Rectal smooth muscle tissue (tissue), 1 donor: ENCODE measurements around the gene NAPA.
A peak's percentile ranks its signal among the peaks of the same experiment; 100 is the strongest.

Experiments used
- H3K27ac ChIP-seq: one replicate; pipeline ENCODE4 v1.7.0; 2013; ENCODE audit warnings: low read depth, low read length, inconsistent platforms
- H3K27me3 ChIP-seq: one replicate; pipeline ENCODE4 v1.7.0; 2013; ENCODE audit warnings: low read length; ENCODE audit not compliant: control insufficient read depth, insufficient read depth
- H3K36me3 ChIP-seq: one replicate; pipeline ENCODE4 v1.7.0; 2013; ENCODE audit warnings: low read length; ENCODE audit not compliant: control insufficient read depth, insufficient read depth
- H3K4me1 ChIP-seq: one replicate; pipeline ENCODE4 v1.7.0; 2013; ENCODE audit warnings: low read length; ENCODE audit not compliant: control insufficient read depth, insufficient read depth
- H3K4me3 ChIP-seq: one replicate; pipeline ENCODE4 v1.7.0; 2013; ENCODE audit warnings: low read length
- H3K9ac ChIP-seq: one replicate; pipeline ENCODE4 v1.7.0; 2013; ENCODE audit warnings: low read length

The NAPA gene

DNA sequence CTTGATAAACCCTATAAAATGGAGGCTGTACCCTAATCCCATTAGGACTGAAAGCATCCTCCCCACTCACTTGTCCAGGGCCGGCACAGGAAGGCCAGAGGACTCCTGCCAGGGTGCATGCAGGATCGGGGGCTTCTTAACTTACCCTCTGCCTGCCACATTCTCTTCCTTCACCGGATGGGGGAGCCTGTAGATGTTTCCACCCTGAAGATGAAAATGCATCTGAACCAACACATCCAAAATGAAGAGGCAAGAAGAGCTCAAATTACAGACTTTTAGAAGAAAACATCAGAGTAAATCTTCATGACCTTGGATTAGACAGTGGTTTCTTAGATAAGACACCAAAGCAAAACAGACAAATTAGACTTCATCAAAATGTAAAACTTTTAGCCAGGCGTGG lies 25.9 kb upstream of the NAPA start:
- H3K4me3 ChIP-seq: no peak overlapping the region
- peak overlapping the region; percentile 88 for H3K27ac ChIP-seq
- H3K36me3 ChIP-seq: no peaks in the 10 kb centered on the region
- H3K9ac ChIP-seq: no peak overlapping the region
- no peaks in the 10 kb centered on the region for H3K27me3 ChIP-seq
- peaks cover 13% of the 10 kb centered on the region for H3K4me1 ChIP-seq

DNA sequence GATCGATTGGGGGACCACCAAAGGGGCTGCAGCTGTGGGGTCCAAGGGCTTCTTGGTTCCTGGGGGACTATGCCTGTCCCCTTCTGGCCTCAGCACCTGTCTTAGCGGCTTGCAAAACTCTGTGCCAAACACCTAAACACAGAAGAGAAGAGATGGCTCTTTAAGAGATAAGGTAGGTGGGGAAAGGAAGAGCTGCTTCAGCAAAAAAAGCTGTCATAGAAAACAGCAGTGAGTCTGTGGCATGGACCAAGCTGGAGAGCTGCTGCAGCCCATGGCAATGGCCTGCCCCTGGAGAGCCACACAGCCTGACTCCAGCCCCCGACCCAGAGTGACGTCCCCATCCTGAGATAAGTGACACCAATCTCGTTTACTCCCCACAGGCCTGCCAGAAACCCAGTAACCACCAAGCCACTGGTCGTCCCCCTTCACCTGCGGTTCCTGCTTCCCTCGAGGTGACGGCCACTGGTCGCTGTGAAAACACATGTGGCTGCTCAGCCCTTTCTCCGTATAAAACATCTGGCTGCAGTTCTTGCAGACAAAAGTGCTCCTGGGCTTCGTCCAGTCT lies 25.0 kb upstream of the NAPA start:
- no peak overlapping the region for H3K4me3 ChIP-seq
- H3K27me3 ChIP-seq: no peaks in the 10 kb centered on the region
- H3K36me3 ChIP-seq: no peaks in the 10 kb centered on the region
- peaks cover 13% of the 10 kb centered on the region for H3K4me1 ChIP-seq
- peak overlapping the region; percentile 88 for H3K27ac ChIP-seq
- no peak overlapping the region for H3K9ac ChIP-seq

DNA sequence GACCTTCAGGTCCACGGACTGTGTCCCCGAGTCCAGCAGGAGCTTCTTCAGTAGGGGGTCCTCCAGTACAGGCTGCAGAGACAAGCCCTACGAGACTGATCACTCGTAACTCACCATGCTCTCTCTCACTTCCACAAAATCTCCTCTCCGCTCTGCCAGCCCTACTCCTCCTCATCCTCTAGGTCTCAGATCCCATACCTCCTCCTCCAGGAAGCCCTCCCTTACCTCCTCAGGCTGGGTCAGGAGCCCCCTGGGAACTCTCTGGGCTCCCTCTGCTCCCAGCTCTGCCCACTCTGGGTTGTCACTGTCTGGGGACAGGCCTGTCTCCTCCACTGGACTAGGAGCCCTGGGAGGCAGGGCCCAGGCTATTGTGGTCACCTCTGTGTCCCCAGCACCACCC lies 23.9 kb upstream of the NAPA start:
- Histone ChIP-seq H3K36me3 (no peaks in the 10 kb centered on the region), H3K4me1 (peaks cover 13% of the 10 kb centered on the region), H3K9ac (no peak overlapping the region), H3K4me3 (no peak overlapping the region), H3K27me3 (no peaks in the 10 kb centered on the region), H3K27ac (no peak overlapping the region)

DNA sequence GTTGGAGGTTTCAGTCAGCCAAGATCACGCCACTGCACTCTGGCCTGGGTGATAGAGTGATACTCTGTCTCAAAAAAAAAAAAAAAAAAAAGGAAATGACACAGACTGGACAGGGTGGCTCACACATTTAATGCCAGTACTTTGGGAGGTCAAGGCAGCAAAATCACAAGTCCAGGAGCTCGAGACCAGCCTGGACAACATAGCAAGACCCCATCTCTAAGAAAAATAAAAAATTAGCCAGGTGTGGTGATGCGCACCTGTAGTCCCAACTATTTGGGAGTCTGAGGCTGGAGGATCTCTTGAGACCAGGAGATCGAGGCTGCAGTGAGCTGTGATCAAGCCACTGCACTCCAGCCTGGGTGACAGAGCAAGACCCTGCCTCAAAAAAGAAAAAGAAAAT lies 22.6 kb upstream of the NAPA start:
- H3K4me1 ChIP-seq: peaks cover 13% of the 10 kb centered on the region
- no peak overlapping the region for H3K4me3 ChIP-seq
- H3K27ac ChIP-seq: no peak overlapping the region

DNA sequence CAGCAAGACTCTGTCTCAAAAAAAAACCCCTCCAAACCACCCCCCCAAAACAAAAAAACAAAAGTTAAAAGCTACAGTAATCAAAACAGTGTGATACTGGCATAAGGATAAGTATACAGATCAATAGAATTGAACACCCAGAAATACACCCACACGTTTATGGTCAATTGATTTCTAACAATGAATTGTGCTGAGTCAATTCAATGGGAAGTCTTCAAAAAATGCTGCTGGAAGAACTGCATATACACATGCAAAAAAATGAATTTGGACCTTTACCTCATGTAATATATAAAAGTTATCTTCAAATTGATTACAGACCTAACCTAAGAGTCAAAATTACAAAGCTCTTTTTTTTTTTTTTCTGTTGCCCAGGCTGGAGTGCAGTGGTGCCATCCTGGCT lies 19.8 kb upstream of the NAPA start:
- H3K27ac ChIP-seq: no peak overlapping the region
- no peak overlapping the region for H3K9ac ChIP-seq
- H3K4me1 ChIP-seq: no peaks in the 10 kb centered on the region
- H3K27me3 ChIP-seq: no peaks in the 10 kb centered on the region
- H3K36me3 ChIP-seq: no peaks in the 10 kb centered on the region
- no peak overlapping the region for H3K4me3 ChIP-seq

More for the DNA sequence above, 22.6 kb upstream of the NAPA start:
- no peaks in the 10 kb centered on the region for H3K27me3 ChIP-seq
- no peaks in the 10 kb centered on the region for H3K36me3 ChIP-seq
- H3K9ac ChIP-seq: no peak overlapping the region

DNA sequence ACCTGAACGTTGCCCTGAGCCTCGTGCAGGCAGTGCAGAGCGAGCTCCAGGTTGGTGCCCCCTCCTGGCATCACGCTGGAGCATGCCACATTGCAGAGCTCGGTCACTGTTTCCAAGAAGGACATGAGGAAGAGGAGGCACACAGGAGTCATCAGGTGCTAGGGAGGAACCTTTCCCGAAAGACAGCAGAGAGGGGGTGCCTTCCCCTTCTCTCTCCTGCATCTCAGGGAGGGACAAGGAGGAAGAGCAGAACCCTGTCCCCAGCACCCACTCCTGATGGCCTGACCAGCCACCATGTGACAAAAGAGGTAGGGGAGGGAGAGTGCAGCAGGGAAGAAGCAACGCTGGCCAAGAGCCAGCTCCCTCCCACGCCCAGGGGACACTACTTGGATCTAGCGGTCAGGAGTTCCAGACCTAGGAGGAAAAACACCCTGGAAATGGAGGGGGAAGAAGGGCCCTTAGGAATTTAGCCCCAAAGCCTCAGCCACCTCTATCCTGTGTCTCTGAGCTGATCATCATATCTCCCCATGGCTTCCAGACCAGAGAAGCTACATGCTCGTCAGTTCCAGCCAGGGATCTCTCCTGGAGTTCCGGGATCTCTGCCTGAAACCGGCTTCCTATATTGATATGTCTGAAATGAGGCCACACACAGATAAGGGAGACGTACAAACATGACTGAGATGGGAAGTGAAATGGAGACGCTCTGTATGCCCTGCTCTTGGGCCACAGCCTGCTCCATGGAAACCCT lies 17.0 kb upstream of the NAPA start:
- Histone ChIP-seq H3K36me3 (no peaks in the 10 kb centered on the region), H3K4me1 (no peaks in the 10 kb centered on the region), H3K27ac (no peak overlapping the region), H3K27me3 (no peaks in the 10 kb centered on the region), H3K9ac (no peak overlapping the region), H3K4me3 (no peak overlapping the region)

DNA sequence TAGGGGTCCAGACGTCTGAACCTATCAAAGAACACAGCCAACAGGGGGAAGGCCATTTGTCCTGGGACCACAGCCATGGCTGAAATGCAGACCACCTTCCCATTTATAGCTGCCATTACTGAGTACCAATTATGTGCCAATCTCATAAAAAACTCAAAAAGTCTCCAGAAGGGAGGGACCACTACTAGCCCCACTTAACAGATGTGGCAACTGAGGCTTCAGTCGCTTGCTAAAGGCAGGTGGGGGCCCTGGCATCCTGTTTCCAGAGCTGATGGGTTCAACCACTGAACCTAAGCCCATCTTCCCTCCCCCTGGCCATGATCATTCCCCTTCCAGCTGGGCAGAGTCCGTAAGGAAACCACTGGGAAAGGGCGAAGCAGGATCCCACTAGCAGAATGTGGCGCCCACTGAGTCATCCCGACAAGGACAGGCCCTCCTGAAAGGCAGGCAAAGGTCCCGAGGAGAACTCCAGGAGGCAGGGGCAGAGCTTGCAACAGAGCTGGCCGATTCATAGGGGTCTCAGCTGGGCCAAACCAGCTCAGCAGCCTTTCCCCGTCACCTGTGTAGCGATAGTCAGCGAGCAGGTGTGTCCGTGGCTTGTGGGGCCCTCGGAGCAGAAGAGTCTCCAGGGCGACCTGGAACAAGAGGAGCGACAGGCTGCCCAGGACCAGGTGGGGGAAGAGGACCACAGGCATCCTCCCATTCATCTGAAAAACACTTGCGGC lies 14.3 kb upstream of the NAPA start:
- Histone ChIP-seq H3K9ac (no peak overlapping the region), H3K27ac (no peak overlapping the region), H3K4me1 (no peaks in the 10 kb centered on the region), H3K27me3 (no peaks in the 10 kb centered on the region), H3K36me3 (no peaks in the 10 kb centered on the region), H3K4me3 (no peak overlapping the region)

DNA sequence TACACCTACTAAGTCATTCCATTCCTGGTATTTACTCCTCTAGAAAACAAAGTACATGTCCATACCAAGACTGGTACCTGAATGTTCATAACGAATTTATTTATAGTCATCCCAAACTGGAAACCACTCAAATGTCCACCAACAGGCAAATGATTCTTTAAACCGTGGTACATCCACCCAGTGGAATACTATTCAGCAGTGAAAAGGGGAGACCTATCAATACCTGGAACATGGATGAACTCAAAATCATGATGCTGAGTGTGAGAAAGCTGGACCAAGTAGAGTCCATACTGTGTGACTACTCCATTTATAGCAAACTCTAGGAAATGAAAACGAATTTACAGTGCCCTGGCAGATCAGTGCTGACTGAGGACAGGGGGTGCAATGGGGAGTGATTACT lies 11.9 kb upstream of the NAPA start:
- Histone ChIP-seq H3K4me3 (no peak overlapping the region), H3K9ac (no peak overlapping the region), H3K36me3 (no peaks in the 10 kb centered on the region), H3K27me3 (no peaks in the 10 kb centered on the region), H3K27ac (no peak overlapping the region), H3K4me1 (no peaks in the 10 kb centered on the region)

DNA sequence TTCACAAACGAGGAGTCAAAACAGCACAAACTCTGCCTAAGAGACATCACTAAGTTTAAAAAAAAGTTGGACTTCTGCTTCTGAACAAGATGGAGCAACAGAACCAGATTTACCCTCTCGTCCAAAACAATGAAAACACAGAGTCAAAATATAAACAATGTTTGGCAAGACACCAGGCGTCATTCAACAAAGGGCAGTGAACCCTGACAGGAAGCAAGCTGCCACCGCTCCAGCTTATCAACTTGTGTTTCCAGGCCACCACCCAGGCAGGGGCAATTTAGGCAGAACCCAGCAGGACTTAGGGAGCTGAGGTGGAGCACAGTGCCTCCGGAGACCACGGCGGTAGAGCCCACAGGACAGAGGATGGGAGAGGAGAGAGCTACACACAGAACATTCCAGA lies 8.6 kb upstream of the NAPA start:
- Histone ChIP-seq H3K27ac (no peak overlapping the region), H3K27me3 (no peaks in the 10 kb centered on the region), H3K9ac (no peak overlapping the region), H3K4me3 (no peak overlapping the region), H3K4me1 (no peaks in the 10 kb centered on the region), H3K36me3 (no peaks in the 10 kb centered on the region)

DNA sequence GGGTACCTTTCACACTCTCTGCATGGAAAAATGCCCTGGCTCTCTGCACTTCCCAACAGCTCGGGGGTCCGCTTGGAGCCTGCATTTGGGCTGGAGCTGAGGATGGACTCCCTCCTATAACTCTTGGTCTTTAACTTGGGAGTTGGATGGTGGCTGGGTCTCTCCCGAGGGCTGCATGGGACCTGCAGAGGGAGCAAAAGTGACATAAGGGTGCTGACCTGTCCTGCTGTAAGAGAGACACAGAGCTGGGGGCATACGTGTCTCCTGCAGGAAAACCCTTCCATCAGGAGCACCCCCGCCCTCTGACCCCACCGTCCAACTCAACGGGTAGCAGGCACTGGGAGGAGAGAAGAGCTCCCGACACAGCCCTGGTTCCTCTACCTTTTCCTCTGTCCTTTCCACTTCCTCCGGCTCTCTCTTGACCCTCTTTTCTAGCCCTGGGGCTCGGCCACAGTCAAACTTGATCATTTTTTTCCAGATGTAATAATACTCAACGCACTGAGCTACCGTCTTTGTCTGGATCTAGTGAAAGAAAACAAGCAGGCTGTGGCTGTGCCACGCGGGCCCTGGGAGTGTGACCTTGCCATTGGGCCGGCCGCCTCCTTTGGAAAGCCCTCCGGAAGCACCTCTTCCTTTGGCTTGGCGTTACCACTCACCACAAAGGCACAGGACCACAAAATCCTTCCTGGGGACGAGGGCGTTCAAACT lies 6.8 kb upstream of the NAPA start:
- H3K9ac ChIP-seq: no peak overlapping the region
- no peaks in the 10 kb centered on the region for H3K36me3 ChIP-seq
- H3K4me3 ChIP-seq: no peak overlapping the region
- no peaks in the 10 kb centered on the region for H3K27me3 ChIP-seq
- H3K27ac ChIP-seq: peak overlapping the region; percentile 3
- H3K4me1 ChIP-seq: no peaks in the 10 kb centered on the region

DNA sequence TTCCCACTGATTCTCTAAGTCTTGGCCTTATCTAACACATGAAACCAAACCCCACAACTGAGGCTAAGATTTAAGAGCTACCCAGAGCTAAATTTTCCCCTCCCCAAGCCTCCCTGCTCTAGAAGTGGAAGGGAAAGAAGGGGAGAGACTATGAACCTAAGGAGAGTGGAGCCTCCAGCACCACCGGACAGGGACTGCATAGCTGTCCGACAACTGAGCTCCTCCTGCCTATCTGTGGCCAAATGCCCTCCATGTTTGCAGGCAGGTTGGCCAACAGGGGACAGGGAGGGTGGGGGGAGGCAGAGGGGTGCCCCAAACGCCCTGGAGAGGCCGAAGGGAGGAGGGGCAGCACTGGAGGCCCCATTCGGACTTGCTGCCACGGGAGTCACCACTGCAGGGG lies 6.0 kb upstream of the NAPA start:
- Histone ChIP-seq H3K27ac (no peak overlapping the region), H3K4me1 (no peaks in the 10 kb centered on the region), H3K9ac (no peak overlapping the region), H3K27me3 (no peaks in the 10 kb centered on the region), H3K36me3 (no peaks in the 10 kb centered on the region), H3K4me3 (no peak overlapping the region)

DNA sequence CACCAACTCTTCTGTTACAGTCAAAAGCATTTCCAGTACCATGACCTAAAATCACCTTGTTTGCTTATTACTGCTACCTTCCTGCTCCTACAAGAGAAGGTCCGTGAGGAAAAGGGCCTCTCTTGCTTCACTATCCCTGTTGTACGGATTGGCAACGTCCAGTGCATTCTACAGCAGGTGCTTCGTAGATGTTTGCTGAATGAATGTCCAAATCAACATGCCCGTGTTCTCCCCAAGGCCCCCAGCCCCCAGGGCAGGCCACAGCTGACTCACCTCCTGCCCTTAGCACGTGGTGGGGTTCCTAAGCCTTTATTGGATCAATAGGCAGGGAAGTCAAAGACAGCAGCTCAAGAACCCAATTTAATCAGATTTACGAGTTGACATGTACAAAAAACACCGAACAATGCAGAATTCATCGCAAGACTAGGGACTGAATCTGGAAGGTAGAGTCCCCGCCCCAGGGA lies 5.5 kb upstream of the NAPA start:
- H3K4me3 ChIP-seq: no peak overlapping the region
- no peaks in the 10 kb centered on the region for H3K27me3 ChIP-seq
- no peaks in the 10 kb centered on the region for H3K36me3 ChIP-seq
- H3K27ac ChIP-seq: no peak overlapping the region
- H3K9ac ChIP-seq: no peak overlapping the region
- H3K4me1 ChIP-seq: no peaks in the 10 kb centered on the region
